GM12891 (cell line): ENCODE results near the gene MREG.

Experiments used
- PAX5 ChIP-seq: IDR thresholded peaks from 2 replicates; pipeline ENCODE4 v1.6.1; 2011; ENCODE audit warnings: low read length, moderate library complexity, mild to moderate bottlenecking; ENCODE audit not compliant: insufficient read depth, severe bottlenecking
- POLR2AphosphoS5 ChIP-seq: IDR thresholded peaks from 2 replicates; pipeline ENCODE4 v1.6.1; 2011; ENCODE audit warnings: low read depth, low read length, control low read depth

- TF ChIP-seq POLR2AphosphoS5 (no peak), PAX5 (no peak)
Measured at GRCh38 chr2:216055680-216056079, 42.3 kb upstream of the MREG start.
